Mesenchymal stem cell (in vitro differentiated cells and primary cell): ENCODE results near the gene NCAPH2.
A peak's percentile ranks its signal among the peaks of the same experiment; 100 is the strongest.

ENCODE experiments used
- DNase-seq: peaks from one replicate; pipeline ENCODE4 v3.0.0-alpha.2; 2013
- H2AFZ ChIP-seq: one replicate; pipeline ENCODE4 v1.6.1; 2013; ENCODE audit warnings: low read depth, mild to moderate bottlenecking, control low read depth, inconsistent platforms, low read length, moderate library complexity
- H2AK5ac ChIP-seq: 2 replicates; pipeline ENCODE4 v1.6.1; 2013; ENCODE audit warnings: low read length, moderate library complexity, mild to moderate bottlenecking, inconsistent platforms; ENCODE audit not compliant: severe bottlenecking
- H2BK120ac ChIP-seq: one replicate; pipeline ENCODE4 v1.6.1; 2013; ENCODE audit warnings: low read depth, mild to moderate bottlenecking, inconsistent platforms, low read length, moderate library complexity
- H2BK12ac ChIP-seq, 2 experiments: one replicate each; pipeline ENCODE4 v1.6.1; 2013; ENCODE audit warnings: inconsistent platforms in 2 of 2, low read length in 2 of 2, mild to moderate bottlenecking in 2 of 2, moderate library complexity in 2 of 2, control low read depth in 1 of 2
- H2BK15ac ChIP-seq: one replicate; pipeline ENCODE4 v1.6.1; 2013; ENCODE audit warnings: mild to moderate bottlenecking, low read depth, inconsistent platforms; ENCODE audit not compliant: poor library complexity, severe bottlenecking
- H2BK5ac ChIP-seq: 2 replicates; pipeline ENCODE4 v1.6.1; 2013; ENCODE audit warnings: low read depth, mild to moderate bottlenecking, low read length, control low read depth, inconsistent platforms; ENCODE audit not compliant: poor library complexity, severe bottlenecking
- H3K14ac ChIP-seq, 2 experiments: one replicate each; pipeline ENCODE4 v1.6.1; 2013; ENCODE audit warnings: inconsistent platforms in 2 of 2, low read length in 2 of 2, control low read depth in 1 of 2, mild to moderate bottlenecking in 1 of 2, moderate library complexity in 1 of 2
- H3K18ac ChIP-seq, 2 experiments: one replicate each; pipeline ENCODE4 v1.6.1; 2013; ENCODE audit warnings: inconsistent platforms in 2 of 2, low read length in 2 of 2, control low read depth in 1 of 2, low read depth in 1 of 2, mild to moderate bottlenecking in 1 of 2
- H3K23ac ChIP-seq, 2 experiments: one replicate each; pipeline ENCODE4 v1.6.1; 2013; ENCODE audit warnings: inconsistent platforms in 2 of 2, low read length in 2 of 2, mild to moderate bottlenecking in 2 of 2, moderate library complexity in 2 of 2, control low read depth in 1 of 2
- H3K27ac ChIP-seq: 2 replicates; pipeline ENCODE4 v1.5.1; 2013; ENCODE audit warnings: mild to moderate bottlenecking, moderate library complexity, low read length, control low read depth, inconsistent platforms; ENCODE audit not compliant: poor library complexity, severe bottlenecking
- H3K27me3 ChIP-seq, 2 experiments: 2 replicates each; pipeline versions ENCODE4 v1.6.1 to v1.7.0; 2013; ENCODE audit warnings: low read length in 2 of 2, mild to moderate bottlenecking in 2 of 2, moderate library complexity in 2 of 2, control low read depth in 1 of 2, inconsistent platforms in 1 of 2; ENCODE audit not compliant: control insufficient read depth in 1 of 2, insufficient read depth in 1 of 2
- H3K36me3 ChIP-seq, 2 experiments: 2 replicates each; pipeline versions ENCODE4 v1.6.1 to v1.7.0; 2013; ENCODE audit warnings: low read length in 2 of 2, control low read depth in 1 of 2, inconsistent platforms in 1 of 2, low read depth in 1 of 2, mild to moderate bottlenecking in 1 of 2; ENCODE audit not compliant: insufficient read depth in 2 of 2, control insufficient read depth in 1 of 2
- H3K4ac ChIP-seq, 2 experiments: one replicate each; pipeline ENCODE4 v1.6.1; 2013; ENCODE audit warnings: inconsistent platforms in 2 of 2, low read length in 2 of 2, mild to moderate bottlenecking in 2 of 2, moderate library complexity in 2 of 2, control low read depth in 1 of 2, low read depth in 1 of 2
- H3K4me1 ChIP-seq: 2 replicates; pipeline ENCODE4 v1.6.1; 2013; ENCODE audit warnings: low read depth, low read length, control low read depth; ENCODE audit not compliant: control insufficient read depth, insufficient read depth
- H3K4me2 ChIP-seq: 2 replicates; pipeline ENCODE4 v1.6.1; 2013; ENCODE audit warnings: low read length, mild to moderate bottlenecking, inconsistent platforms; ENCODE audit not compliant: poor library complexity, severe bottlenecking
- H3K4me3 ChIP-seq, 2 experiments: 2 replicates each; pipeline versions ENCODE4 v1.5.1 to v1.7.0; 2013; ENCODE audit warnings: low read length in 2 of 2, mild to moderate bottlenecking in 2 of 2, control low read depth in 1 of 2, low read depth in 1 of 2; ENCODE audit not compliant: insufficient read depth in 1 of 2
- H3K79me1 ChIP-seq: replicated peaks from 2 replicates; pipeline ENCODE4 v1.6.1; 2013; ENCODE audit warnings: mild to moderate bottlenecking, control low read depth, low read length, inconsistent platforms; ENCODE audit not compliant: poor library complexity, severe bottlenecking
- H3K9ac ChIP-seq: 2 replicates; pipeline ENCODE4 v1.7.0; 2013; ENCODE audit warnings: mild to moderate bottlenecking, low read length, moderate library complexity
- H3K9me3 ChIP-seq: 2 replicates; pipeline ENCODE4 v1.7.0; 2013; ENCODE audit warnings: mild to moderate bottlenecking, low read length; ENCODE audit not compliant: control insufficient read depth
- H4K8ac ChIP-seq: one replicate; pipeline ENCODE4 v1.6.1; 2013; ENCODE audit warnings: inconsistent platforms, mild to moderate bottlenecking, low read length, moderate library complexity
- H4K91ac ChIP-seq: one replicate; pipeline ENCODE4 v1.6.1; 2013; ENCODE audit warnings: mild to moderate bottlenecking, low read length, inconsistent platforms
- WGBS: methylation state at CpG from one replicate; pipeline ENCODE4 v1.1.7; 2013; ENCODE audit warnings: mixed read lengths; 5-methylcytosine and 5-hydroxymethylcytosine counted together

The NCAPH2 gene

GRCh38 chr22:50563413-50564160 lies 55.6 kb downstream of the NCAPH2 start:
- Histone ChIP-seq H3K14ac (no peak overlapping the region), H2BK120ac (no peak overlapping the region), H3K4me2 (peak overlapping the region; percentile 98), H3K4me3 (peak overlapping the region; percentile 55 to 97), H3K23ac (no peak overlapping the region), H3K4me1 (peaks cover 9% of the 10 kb centered on the region), H3K18ac (no peak overlapping the region), H3K4ac (peak overlapping the region in 1 of 2 experiments; percentile 9), H2BK12ac (no peak overlapping the region), H4K8ac (peak overlapping the region; percentile 8), H3K79me1 (peaks cover 1% of the 10 kb centered on the region), H3K36me3 (peaks cover 0 to 12% of the 10 kb centered on the region in 2 experiments), H3K9ac (peak overlapping the region; percentile 75), H2AK5ac (no peak overlapping the region), H3K27me3 (peaks cover 4 to 10% of the 10 kb centered on the region in 2 experiments), H2BK5ac (no peak overlapping the region), H4K91ac (no peak overlapping the region), H3K9me3 (no peaks in the 10 kb centered on the region), H3K27ac (no peak overlapping the region), H2AFZ (peak overlapping the region; percentile 46), H2BK15ac (peak overlapping the region; percentile 63)
- WGBS = 33% methylated on average over 16 of the region's 17 CpGs
- DNase-seq = no peak

- Histone ChIP-seq H3K27me3 (peaks cover 0 to 8% of the 10 kb centered on the region in 2 experiments), H2BK15ac (no peak overlapping the region), H3K14ac (no peak overlapping the region), H3K9me3 (no peaks in the 10 kb centered on the region), H4K8ac (no peak overlapping the region), H3K27ac (no peak overlapping the region), H3K4me1 (peaks cover 9% of the 10 kb centered on the region), H3K4me2 (no peak overlapping the region), H3K18ac (no peak overlapping the region), H2BK120ac (no peak overlapping the region), H4K91ac (no peak overlapping the region), H2AFZ (no peak overlapping the region), H3K23ac (no peak overlapping the region), H2BK5ac (no peak overlapping the region), H3K9ac (no peak overlapping the region), H3K4me3 (no peak overlapping the region), H3K36me3 (peaks cover 0 to 19% of the 10 kb centered on the region in 2 experiments), H2BK12ac (no peak overlapping the region), H2AK5ac (no peak overlapping the region), H3K4ac (no peak overlapping the region), H3K79me1 (peaks cover 1% of the 10 kb centered on the region)
- no peak for DNase-seq
- 89% methylated on average over 11 of the region's 11 CpGs for WGBS
Measured at GRCh38 chr22:50564289-50564688, 56.3 kb downstream of the NCAPH2 start.

GRCh38 chr22:50567721-50568252 lies 59.8 kb downstream of the NCAPH2 start:
- Histone ChIP-seq H3K36me3 (peaks cover 0 to 51% of the 10 kb centered on the region in 2 experiments), H3K27ac (no peak overlapping the region), H2BK12ac (no peak overlapping the region), H3K4me3 (no peak overlapping the region), H2AFZ (no peak overlapping the region), H3K27me3 (no peaks in the 10 kb centered on the region), H4K8ac (no peak overlapping the region), H3K23ac (no peak overlapping the region), H3K9ac (no peak overlapping the region), H3K18ac (no peak overlapping the region), H3K9me3 (no peaks in the 10 kb centered on the region), H3K14ac (no peak overlapping the region), H2BK15ac (no peak overlapping the region), H2AK5ac (no peak overlapping the region), H2BK120ac (no peak overlapping the region), H3K4me1 (peaks cover 17% of the 10 kb centered on the region), H3K4ac (no peak overlapping the region), H3K79me1 (peaks cover 1% of the 10 kb centered on the region), H4K91ac (no peak overlapping the region), H3K4me2 (no peak overlapping the region), H2BK5ac (no peak overlapping the region)
- DNase-seq = no peak
- 90% methylated on average over 7 of the region's 7 CpGs for WGBS

DNA sequence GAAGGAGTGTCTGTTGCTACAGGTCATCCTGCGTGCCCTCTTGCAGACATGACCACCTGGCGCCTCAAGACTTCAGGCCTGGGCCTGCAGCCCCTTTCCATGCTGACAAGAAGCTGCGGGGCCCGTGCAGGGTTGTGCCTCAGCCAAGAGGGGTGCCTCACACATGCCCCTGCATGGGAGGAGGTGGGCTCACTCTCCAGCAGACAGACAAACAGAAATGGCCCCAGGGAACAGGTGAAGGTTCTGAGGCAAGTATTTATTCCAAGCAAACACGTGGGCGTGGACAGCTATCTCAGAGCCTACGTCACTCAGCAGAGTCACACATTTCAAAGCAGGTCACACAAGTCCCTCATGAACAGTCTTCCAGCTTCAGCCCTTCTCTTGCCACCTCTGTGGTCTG lies 60.6 kb downstream of the NCAPH2 start:
- H3K36me3 ChIP-seq = peaks cover 0 to 60% of the 10 kb centered on the region in 2 experiments
- no peak overlapping the region for H4K8ac ChIP-seq
- no peak overlapping the region for H3K14ac ChIP-seq
- H3K9ac ChIP-seq = no peak overlapping the region
- H3K4me2 ChIP-seq = no peak overlapping the region
- no peak for DNase-seq
- no peak overlapping the region for H4K91ac ChIP-seq
- H2AFZ ChIP-seq = no peak overlapping the region
- H3K4ac ChIP-seq = no peak overlapping the region
- H3K4me1 ChIP-seq = peaks cover 11% of the 10 kb centered on the region
- peaks cover 1% of the 10 kb centered on the region for H3K79me1 ChIP-seq
- no peak overlapping the region for H3K23ac ChIP-seq
- H2BK15ac ChIP-seq = no peak overlapping the region
- H3K4me3 ChIP-seq = no peak overlapping the region
- 92% methylated on average over 4 of the region's 7 CpGs for WGBS
- H3K27ac ChIP-seq = no peak overlapping the region
- H2AK5ac ChIP-seq = no peak overlapping the region
- no peak overlapping the region for H2BK5ac ChIP-seq
- H3K18ac ChIP-seq = no peak overlapping the region
- no peak overlapping the region for H2BK12ac ChIP-seq
- H3K27me3 ChIP-seq = no peaks in the 10 kb centered on the region
- no peaks in the 10 kb centered on the region for H3K9me3 ChIP-seq
- H2BK120ac ChIP-seq = no peak overlapping the region
